ENCODE data around the gene DCP2.

The DCP2 gene

DNA sequence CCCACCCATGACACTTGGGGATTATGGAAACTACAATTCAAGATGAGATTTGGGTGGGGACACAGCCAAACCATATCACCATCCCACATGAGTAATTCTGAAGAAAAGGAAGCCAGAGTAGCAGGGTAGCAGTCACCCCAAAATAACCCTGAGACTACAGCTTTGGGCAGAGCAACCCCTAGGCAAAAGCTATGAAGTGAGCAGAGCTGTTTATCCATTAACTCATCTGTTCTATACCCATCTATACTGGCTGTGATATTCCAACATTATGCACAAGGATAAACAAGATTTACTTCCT lies 42.3 kb upstream of the DCP2 start:
- no peak for DNase-seq (ENCODE audit: low read depth)

DNA sequence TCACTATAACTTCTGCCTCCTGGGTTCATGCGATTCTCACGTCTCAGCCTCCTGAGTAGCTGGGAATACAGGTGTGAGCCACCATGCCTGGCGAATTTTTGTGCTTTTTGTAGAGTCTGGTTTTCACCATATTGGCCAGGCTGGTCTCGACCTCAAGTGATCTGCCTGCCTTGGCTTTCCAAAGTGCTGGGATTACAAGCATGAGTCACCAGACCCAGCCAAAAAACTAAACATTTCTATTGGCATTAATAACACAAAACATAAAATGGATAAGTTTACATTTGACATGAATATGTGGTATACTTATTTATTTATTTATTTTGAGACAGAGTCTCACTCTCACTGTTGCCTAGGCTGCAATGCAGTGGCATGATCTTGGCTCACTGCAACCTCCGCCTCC lies 40.9 kb upstream of the DCP2 start:
- no peak for DNase-seq (ENCODE audit: low read depth)
- TF ChIP-seq, protein P1, sequence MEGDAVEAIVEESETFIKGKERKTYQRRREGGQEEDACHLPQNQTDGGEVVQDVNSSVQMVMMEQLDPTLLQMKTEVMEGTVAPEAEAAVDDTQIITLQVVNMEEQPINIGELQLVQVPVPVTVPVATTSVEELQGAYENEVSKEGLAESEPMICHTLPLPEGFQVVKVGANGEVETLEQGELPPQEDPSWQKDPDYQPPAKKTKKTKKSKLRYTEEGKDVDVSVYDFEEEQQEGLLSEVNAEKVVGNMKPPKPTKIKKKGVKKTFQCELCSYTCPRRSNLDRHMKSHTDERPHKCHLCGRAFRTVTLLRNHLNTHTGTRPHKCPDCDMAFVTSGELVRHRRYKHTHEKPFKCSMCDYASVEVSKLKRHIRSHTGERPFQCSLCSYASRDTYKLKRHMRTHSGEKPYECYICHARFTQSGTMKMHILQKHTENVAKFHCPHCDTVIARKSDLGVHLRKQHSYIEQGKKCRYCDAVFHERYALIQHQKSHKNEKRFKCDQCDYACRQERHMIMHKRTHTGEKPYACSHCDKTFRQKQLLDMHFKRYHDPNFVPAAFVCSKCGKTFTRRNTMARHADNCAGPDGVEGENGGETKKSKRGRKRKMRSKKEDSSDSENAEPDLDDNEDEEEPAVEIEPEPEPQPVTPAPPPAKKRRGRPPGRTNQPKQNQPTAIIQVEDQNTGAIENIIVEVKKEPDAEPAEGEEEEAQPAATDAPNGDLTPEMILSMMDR (IDR thresholded peaks at IDR 0.05; ENCODE audit: control insufficient read depth, extremely low read depth, insufficient read depth): no peak
- no peak overlapping the region for H3K4me3 ChIP-seq (ENCODE audit: low read depth, low read length)

More for the DNA sequence above, 42.3 kb upstream of the DCP2 start:
- H3K4me3 ChIP-seq (ENCODE audit: low read depth, low read length): no peak overlapping the region
- TF ChIP-seq, protein P1 (IDR thresholded peaks at IDR 0.05; ENCODE audit: control insufficient read depth, extremely low read depth, insufficient read depth): no peak

DNA sequence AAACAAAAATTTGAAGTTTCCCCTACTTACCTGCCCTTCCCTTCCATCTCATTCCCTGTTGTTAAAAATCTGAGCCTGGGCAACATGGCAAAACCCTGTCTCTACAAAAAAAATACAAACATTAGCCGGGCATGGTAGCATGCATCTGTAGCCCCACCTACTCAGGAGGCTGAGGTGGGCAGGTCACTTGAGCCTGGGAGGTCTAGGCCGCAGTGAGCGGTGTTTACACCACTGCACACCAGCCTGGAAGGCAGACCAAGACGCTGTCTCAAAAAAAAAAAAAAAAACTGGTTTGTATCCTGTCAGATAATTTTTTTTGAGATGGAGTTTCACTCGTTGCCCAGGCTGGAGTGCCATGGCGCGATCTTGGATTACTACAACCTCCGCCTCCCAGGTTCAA lies 38.3 kb upstream of the DCP2 start:
- no peak for DNase-seq (ENCODE audit: low read depth)
- TF ChIP-seq, protein P1 (IDR thresholded peaks at IDR 0.05; ENCODE audit: control insufficient read depth, extremely low read depth, insufficient read depth): no peak
- H3K4me3 ChIP-seq (ENCODE audit: low read depth, low read length): no peak overlapping the region

DNA sequence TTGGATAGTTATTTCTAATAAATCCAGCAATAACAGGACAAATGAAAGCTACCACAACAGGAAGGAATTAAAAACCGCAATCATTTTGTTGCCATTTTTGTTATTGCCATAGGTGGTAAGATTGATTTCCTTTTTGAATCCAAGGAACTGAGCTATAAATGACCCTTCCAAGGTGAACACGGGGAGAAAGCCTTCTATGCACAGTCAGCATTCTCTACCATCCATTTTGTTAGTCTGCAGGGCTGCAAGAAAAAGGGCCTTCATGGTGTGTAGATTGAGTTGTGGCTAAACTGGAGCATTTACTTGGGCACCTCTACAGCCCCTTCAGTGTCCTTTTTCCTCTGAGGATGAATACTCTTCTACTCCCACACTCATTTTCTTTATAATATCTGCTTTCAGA lies 35.9 kb upstream of the DCP2 start:
- no peak overlapping the region for H3K4me3 ChIP-seq (ENCODE audit: low read depth, low read length)
- no peak for DNase-seq (ENCODE audit: low read depth)
- TF ChIP-seq, protein P1 (IDR thresholded peaks at IDR 0.05; ENCODE audit: control insufficient read depth, extremely low read depth, insufficient read depth): no peak

DNA sequence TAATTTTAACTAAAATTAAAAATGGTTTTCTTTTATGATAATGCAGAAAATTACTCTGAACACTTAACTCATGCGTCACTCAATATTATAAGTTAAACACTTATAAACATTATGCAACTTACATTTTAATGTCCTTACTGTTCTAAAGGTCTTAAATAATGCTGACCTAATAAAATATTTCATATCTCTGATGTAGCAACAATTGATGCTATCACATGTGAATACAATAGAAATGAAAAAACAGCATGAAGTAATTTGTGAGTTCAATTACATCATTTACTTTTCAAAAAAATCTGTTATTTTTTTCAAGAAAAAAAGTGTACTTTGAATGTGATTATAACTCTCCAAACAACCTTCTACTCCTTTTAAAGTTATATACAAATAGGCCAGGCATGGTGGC lies 28.1 kb upstream of the DCP2 start:
- no peak for DNase-seq (ENCODE audit: low read depth)

DNA sequence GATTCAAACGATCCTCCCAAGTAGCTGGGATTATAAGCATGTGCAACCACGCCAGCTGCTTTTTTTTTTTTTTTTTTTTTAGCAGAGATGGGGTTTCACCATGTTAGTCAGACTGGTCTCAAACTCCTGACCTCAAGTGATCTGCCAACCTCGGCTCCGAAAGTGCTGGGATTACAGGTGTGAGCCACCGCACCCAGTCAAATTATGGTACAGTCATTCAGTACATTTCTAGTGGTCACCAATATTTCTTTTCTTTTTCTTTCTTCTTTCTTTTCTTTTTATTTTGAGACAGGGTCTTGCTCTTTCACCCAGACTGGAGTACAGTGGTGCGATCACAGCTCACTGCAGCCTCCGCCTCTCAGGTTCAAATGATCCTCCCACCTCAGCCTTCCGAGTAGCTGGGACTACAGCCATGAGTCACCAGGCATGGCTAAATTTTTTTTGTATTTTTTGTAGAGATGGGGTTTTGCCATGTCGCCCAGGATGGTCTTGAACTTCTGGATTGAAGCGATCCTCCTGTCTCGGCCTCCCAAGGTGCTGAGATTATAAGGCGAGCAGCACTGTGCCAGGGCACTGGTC lies 25.4 kb upstream of the DCP2 start:
- TF ChIP-seq, protein P1 (IDR thresholded peaks at IDR 0.05; ENCODE audit: control insufficient read depth, extremely low read depth, insufficient read depth): no peak
- H3K4me3 ChIP-seq (ENCODE audit: low read depth, low read length): no peak overlapping the region
- DNase-seq (ENCODE audit: low read depth): no peak

More for the DNA sequence above, 28.1 kb upstream of the DCP2 start:
- TF ChIP-seq, protein P1 (IDR thresholded peaks at IDR 0.05; ENCODE audit: control insufficient read depth, extremely low read depth, insufficient read depth): no peak
- no peak overlapping the region for H3K4me3 ChIP-seq (ENCODE audit: low read depth, low read length)

DNA sequence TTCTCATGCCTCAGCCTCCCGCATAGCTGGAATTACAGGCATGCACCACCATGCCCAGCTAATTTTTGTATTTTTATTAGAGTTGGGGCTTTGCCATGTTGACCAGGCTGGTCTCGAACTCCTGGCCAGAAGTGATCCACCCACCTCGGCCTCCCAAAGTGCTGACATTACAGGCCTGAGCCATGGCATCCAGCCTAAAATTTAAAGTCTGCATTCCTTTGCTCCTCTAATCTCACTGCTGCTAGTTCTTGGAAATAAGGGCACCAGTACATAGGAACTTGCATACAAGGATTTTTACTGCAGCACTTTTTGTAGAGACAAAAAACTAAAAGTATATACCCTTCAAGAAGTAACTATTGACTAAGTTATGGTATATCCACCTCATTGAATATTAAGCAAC lies 20.0 kb upstream of the DCP2 start:
- DNase-seq (ENCODE audit: low read depth): no peak
- TF ChIP-seq, protein P1 (IDR thresholded peaks at IDR 0.05; ENCODE audit: control insufficient read depth, extremely low read depth, insufficient read depth): no peak
- H3K4me3 ChIP-seq (ENCODE audit: low read depth, low read length): no peak overlapping the region
